IPS-15b (cell line): ENCODE data around the gene SLC35B3.
"Not testable (repeated sequence)": the region's sequence is repeated elsewhere in the genome, so short reads cannot be mapped to it uniquely, and the experiment has no call there.

Experiments
- H3K27me3 ChIP-seq: one replicate; pipeline ENCODE4 v1.6.1; 2013; ENCODE audit warnings: low read length; ENCODE audit not compliant: control insufficient read depth, insufficient read depth
- H3K36me3 ChIP-seq: one replicate; pipeline ENCODE4 v1.6.1; 2013; ENCODE audit warnings: low read length; ENCODE audit not compliant: control insufficient read depth, insufficient read depth
- H3K4me1 ChIP-seq: one replicate; pipeline ENCODE4 v1.6.1; 2013; ENCODE audit warnings: mild to moderate bottlenecking, low read length; ENCODE audit not compliant: control insufficient read depth, insufficient read depth
- H3K4me3 ChIP-seq: one replicate; pipeline ENCODE4 v1.5.1; 2013; ENCODE audit warnings: low read depth, low read length
- H3K9ac ChIP-seq: one replicate; pipeline ENCODE4 v1.6.1; 2013; ENCODE audit warnings: low read depth, mild to moderate bottlenecking, low read length
- H3K9me3 ChIP-seq: one replicate; pipeline ENCODE4 v1.6.1; 2013; ENCODE audit warnings: mild to moderate bottlenecking, low read length; ENCODE audit not compliant: control insufficient read depth, insufficient read depth

SLC35B3 gene

DNA sequence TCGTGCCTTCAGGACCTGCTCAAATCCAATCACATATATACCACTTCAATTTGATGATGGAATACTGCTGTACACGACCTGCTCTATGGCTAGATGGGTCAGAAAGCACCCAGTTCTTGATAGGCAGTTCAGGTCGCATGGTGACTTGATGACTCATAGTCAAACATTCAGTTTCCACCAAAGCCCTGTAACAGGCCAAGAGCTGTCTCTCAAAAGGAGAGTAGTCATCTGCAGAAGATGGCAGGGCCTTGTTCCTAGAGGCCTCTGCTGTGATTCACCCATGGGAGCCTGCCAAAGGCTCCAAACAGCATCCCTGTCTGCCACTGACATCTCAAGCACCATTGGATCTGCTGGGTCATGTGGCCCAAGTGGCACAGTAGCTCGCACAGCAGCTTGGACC, 29.4 kb downstream of the SLC35B3 start:
- not testable (repeated sequence) for H3K9me3 ChIP-seq, H3K9ac ChIP-seq, H3K4me1 ChIP-seq, H3K4me3 ChIP-seq, H3K27me3 ChIP-seq, H3K36me3 ChIP-seq

DNA sequence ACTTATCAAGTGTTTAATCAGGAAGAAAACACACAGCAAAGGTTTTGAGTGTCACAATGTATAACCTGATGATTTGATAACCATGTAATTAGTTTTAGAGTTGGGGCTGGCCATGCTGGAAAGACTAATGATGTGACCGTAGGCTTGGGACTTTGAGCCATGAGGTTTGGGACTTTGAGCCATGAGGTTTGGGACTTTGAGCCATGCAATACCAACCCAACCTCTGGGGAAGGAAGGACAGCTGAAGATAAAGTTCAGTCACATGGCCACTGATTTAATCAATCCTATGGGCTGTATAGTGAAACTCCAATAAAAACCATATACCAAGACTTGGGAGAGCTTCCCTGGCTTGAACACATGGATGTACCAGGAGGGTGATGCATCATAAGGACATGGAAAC, 32.8 kb downstream of the SLC35B3 start:
- no peaks in the 10 kb centered on the region for H3K9me3 ChIP-seq
- no peaks in the 10 kb centered on the region for H3K4me1 ChIP-seq
- H3K36me3 ChIP-seq, result no peaks in the 10 kb centered on the region
- H3K4me3 ChIP-seq, result no peak overlapping the region
- no peak overlapping the region for H3K9ac ChIP-seq
- H3K27me3 ChIP-seq, result no peaks in the 10 kb centered on the region

DNA sequence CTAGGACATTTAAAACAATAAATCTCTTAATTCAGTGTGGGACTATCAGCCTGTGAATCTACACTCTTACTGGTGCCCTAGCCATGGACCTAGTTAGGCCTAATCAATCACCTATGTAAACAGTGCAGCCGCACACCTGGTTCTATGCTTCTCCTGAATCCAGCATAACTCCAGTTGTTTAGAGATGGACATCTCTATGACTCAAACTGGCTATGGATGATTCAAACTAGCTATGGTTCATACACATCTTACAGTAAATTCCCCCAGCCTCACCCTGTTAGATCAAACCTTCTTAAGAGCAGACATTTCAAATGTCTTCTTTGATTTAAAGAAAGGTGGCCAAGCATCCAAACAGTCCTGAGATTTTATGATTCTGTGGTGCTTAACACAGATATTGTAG, 34.7 kb downstream of the SLC35B3 start:
- Histone ChIP-seq H3K27me3 (no peaks in the 10 kb centered on the region), H3K4me1 (no peaks in the 10 kb centered on the region), H3K36me3 (no peaks in the 10 kb centered on the region), H3K4me3 (no peak overlapping the region), H3K9me3 (no peaks in the 10 kb centered on the region), H3K9ac (no peak overlapping the region)

DNA sequence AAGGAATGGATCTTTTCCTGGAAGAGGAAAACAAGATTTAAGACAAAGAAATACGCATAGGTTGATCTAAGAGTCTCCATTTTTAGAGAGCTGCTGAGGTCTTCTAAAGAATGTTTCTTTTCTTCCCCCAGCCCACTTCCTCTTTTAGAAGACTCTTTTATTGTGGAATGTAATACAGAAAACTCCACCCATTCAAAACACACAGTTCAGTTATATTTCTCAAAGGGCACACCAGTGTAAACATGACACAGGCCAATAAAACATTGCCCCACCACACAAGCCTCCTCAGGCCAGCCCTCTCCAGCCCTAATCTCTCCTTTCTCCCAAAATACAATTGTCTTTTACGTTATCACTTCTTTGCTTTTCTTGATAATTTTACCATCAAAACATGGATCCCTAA, 42.8 kb downstream of the SLC35B3 start:
- Histone ChIP-seq H3K4me1 (no peaks in the 10 kb centered on the region), H3K27me3 (no peaks in the 10 kb centered on the region), H3K4me3 (no peak overlapping the region), H3K36me3 (no peaks in the 10 kb centered on the region), H3K9ac (no peak overlapping the region), H3K9me3 (no peaks in the 10 kb centered on the region)

DNA sequence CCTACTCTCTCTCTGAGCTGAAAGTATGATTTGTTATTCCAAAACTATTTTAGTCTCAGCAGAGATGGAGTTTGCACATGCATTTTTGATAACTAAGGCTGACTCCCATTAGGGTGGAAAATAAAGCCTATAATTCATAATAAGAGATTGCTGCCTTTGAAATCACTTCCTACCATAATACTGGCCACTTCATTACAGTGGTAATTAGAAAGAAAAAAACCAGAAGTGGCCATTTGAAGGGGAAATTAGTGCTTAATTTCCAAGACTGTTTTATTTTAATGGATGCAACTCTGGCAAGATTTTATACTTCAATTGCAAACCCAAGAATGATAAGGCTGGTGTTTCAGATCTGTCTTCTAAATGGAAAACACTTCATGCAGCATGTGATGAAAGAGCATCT, 43.4 kb downstream of the SLC35B3 start:
- no peaks in the 10 kb centered on the region for H3K9me3 ChIP-seq
- no peaks in the 10 kb centered on the region for H3K36me3 ChIP-seq
- H3K4me1 ChIP-seq, result no peaks in the 10 kb centered on the region
- H3K4me3 ChIP-seq, result no peak overlapping the region
- H3K27me3 ChIP-seq, result no peaks in the 10 kb centered on the region
- no peak overlapping the region for H3K9ac ChIP-seq

GRCh38 chr6:8389036-8389818, 46.1 kb downstream of the SLC35B3 start:
- Histone ChIP-seq H3K9me3 (no peaks in the 10 kb centered on the region), H3K4me3 (no peak overlapping the region), H3K36me3 (no peaks in the 10 kb centered on the region), H3K4me1 (peaks cover 2% of the 10 kb centered on the region), H3K27me3 (no peaks in the 10 kb centered on the region), H3K9ac (no peak overlapping the region)

GRCh38 chr6:8387942-8388437, 47.4 kb downstream of the SLC35B3 start:
- Histone ChIP-seq H3K27me3 (no peaks in the 10 kb centered on the region), H3K36me3 (no peaks in the 10 kb centered on the region), H3K9me3 (no peaks in the 10 kb centered on the region), H3K4me3 (no peak overlapping the region), H3K9ac (no peak overlapping the region), H3K4me1 (peaks cover 11% of the 10 kb centered on the region)

DNA sequence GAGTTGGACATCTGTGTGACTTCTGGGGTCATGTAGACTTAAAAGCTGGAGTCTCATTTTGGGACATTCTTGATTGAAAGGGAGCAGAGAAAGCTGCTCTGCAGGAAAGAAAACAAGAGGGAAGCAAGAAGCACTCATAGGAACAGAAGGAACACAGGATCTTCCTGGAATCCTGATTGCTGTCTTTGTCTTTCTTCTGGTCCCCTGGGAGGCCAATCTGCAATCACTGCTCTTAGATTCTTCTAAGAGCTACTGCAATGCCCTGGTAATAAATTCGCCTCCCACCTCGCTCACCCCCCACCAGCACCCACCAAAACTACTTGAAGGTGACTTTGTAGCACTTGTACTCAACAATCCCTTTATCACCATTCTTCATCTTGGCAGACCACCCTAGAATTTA, 51.8 kb downstream of the SLC35B3 start:
- no peaks in the 10 kb centered on the region for H3K27me3 ChIP-seq
- H3K4me1 ChIP-seq, result peaks cover 13% of the 10 kb centered on the region
- H3K4me3 ChIP-seq, result no peak overlapping the region
- H3K9ac ChIP-seq, result no peak overlapping the region
- H3K36me3 ChIP-seq, result no peaks in the 10 kb centered on the region
- H3K9me3 ChIP-seq, result no peaks in the 10 kb centered on the region

DNA sequence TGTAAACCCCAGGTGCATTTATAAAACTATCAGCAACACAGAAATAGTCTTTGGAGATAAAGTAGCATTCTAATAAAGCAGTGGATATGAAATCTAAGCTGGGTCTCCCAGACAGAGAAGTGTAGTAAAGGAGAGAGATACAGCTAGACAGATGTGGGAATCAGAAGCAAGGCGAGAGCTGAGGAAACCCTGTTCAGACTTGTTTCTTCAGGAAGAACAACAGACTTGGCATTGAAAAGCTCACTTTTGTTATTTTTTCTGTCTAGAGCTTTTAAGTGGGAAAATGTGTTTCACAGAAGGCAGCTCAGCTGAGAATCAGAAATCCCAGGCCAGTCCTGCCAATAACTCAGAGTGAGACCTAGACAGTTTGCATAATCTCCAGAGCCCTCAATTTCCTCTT, 52.9 kb downstream of the SLC35B3 start:
- H3K4me1 ChIP-seq, result peaks cover 13% of the 10 kb centered on the region
- H3K27me3 ChIP-seq, result no peaks in the 10 kb centered on the region
- no peak overlapping the region for H3K9ac ChIP-seq
- H3K36me3 ChIP-seq, result no peaks in the 10 kb centered on the region
- H3K4me3 ChIP-seq, result no peak overlapping the region
- H3K9me3 ChIP-seq, result no peaks in the 10 kb centered on the region

GRCh38 chr6:8375916-8376315, 59.4 kb downstream of the SLC35B3 start:
- Histone ChIP-seq H3K9me3 (no peaks in the 10 kb centered on the region), H3K4me3 (no peak overlapping the region), H3K9ac (no peak overlapping the region), H3K27me3 (no peaks in the 10 kb centered on the region), H3K36me3 (no peaks in the 10 kb centered on the region), H3K4me1 (no peaks in the 10 kb centered on the region)
